ENCODE measurements around the gene BRAP.
A peak's percentile ranks its signal among the peaks of the same experiment; 100 is the strongest.
"Not testable (repeated sequence)": the region's sequence is repeated elsewhere in the genome, so short reads cannot be mapped to it uniquely, and the experiment has no call there.

Gene BRAP

DNA sequence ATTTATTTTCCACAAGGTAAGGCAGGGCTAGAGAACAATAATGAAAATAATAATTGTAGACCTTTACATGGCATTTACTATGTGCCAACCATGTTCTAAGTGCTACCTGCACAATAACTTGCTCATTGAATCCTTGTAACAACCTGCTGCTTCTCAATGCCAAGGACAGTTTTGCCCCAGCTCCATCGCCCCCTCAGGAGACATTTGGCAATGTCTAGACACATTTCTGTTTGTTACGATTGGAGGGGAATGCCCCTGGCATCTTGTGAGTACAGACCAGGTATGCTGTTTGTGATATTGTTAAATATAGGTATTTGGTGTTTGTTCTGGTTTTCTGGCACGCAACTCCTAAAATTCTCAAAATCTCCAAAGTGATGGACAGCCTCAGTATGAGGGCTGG is 78.5 kb downstream of the BRAP start:
- Mint-ChIP-seq H3K27me3 (no peaks in the 10 kb centered on the region), H3K27ac (no peak overlapping the region), H3K36me3 (no peaks in the 10 kb centered on the region), H3K9me3 (no peaks in the 10 kb centered on the region), H3K4me1 (no peaks in the 10 kb centered on the region), H3K4me3 (no peak overlapping the region)
- no peak for DNase-seq (ENCODE audit: low spot score in 2 of 2)
- ATAC-seq (ENCODE audit: low read depth): peak; percentile 43

DNA sequence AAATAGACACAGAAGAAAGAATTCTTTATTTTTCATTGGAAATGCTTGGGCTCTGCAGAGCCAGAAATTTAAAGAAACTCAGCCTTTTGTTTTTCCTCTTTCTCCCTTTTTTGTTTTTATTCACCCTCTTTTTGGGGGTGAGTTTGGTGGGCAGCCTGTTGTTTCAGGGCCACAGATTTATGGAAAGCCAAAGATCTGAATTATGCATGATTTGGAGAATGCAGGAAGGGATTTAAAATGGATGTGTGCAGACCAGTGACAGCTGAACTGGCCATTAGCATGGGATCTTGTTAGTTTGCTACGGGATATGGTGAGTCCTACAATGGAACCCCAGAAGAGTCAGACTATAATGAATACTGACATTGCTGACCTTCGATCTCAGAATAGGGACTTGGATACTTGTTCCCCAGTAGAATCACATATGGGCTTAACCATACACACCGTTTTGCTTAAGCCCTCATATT is 79.0 kb downstream of the BRAP start:
- Mint-ChIP-seq H3K27ac (no peak overlapping the region), H3K4me3 (no peak overlapping the region), H3K9me3 (no peaks in the 10 kb centered on the region), H3K4me1 (no peaks in the 10 kb centered on the region), H3K36me3 (no peaks in the 10 kb centered on the region), H3K27me3 (no peaks in the 10 kb centered on the region)
- DNase-seq (ENCODE audit: low spot score in 2 of 2) (no peak), ATAC-seq (ENCODE audit: low read depth) (no peak)

GRCh38 chr12:111605911-111606766 is 79.6 kb downstream of the BRAP start:
- ATAC-seq (ENCODE audit: low read depth) (no peak), DNase-seq (ENCODE audit: low spot score in 2 of 2) (no peak)
- H3K4me1 Mint-ChIP-seq: no peaks in the 10 kb centered on the region
- no peaks in the 10 kb centered on the region for H3K9me3 Mint-ChIP-seq
- no peak overlapping the region for H3K4me3 Mint-ChIP-seq
- no peak overlapping the region for H3K27ac Mint-ChIP-seq
- no peaks in the 10 kb centered on the region for H3K27me3 Mint-ChIP-seq
- no peaks in the 10 kb centered on the region for H3K36me3 Mint-ChIP-seq

DNA sequence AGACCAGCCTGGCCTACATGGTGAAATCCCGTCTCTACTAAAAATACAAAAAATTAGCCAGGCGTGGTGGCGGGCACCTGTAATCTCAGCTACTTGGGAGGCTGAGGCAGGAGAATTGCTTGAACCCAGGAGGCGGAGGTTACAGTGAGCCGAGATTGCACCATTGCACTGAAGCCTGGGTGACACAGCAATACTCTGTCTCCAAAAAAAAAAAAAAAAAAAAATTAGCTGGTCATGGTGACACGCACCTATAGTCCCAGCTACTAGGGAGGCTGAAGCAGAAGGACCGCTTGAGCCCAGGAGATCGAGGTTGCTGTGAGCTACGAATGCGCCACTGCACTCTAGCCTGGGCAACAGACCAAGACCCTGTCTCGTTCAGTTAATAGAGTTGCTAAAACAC is 82.9 kb downstream of the BRAP start:
- not testable (repeated sequence) for H3K9me3 Mint-ChIP-seq; H3K27me3 Mint-ChIP-seq; H3K27ac Mint-ChIP-seq; ATAC-seq (ENCODE audit: low read depth); H3K36me3 Mint-ChIP-seq; H3K4me1 Mint-ChIP-seq; DNase-seq (ENCODE audit: low spot score in 2 of 2); H3K4me3 Mint-ChIP-seq

DNA sequence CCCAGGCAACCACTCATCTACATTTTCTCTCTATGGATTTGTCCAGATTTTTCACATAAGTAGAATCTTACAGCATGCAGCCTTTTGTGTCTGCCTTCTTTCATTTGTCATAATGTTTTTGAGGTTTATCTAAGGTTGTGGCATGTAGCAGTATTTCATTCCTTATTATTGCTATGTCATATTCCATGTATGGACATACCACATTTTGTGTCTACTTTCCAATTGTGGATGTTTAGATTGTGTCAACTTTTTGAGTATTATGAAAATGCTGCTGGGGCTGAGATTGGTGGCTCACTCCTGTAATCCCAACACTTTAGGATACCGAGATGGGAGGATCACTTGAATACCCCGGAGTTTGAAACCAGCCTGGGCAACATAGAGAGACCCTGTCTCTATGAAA is 83.4 kb downstream of the BRAP start:
- H3K9me3 Mint-ChIP-seq: no peaks in the 10 kb centered on the region
- DNase-seq (ENCODE audit: low spot score in 2 of 2): no peak
- H3K4me3 Mint-ChIP-seq: no peak overlapping the region
- H3K27ac Mint-ChIP-seq: no peak overlapping the region
- no peaks in the 10 kb centered on the region for H3K36me3 Mint-ChIP-seq
- H3K4me1 Mint-ChIP-seq: peaks cover 9% of the 10 kb centered on the region
- no peaks in the 10 kb centered on the region for H3K27me3 Mint-ChIP-seq
- ATAC-seq (ENCODE audit: low read depth): no peak

GRCh38 chr12:111600986-111601385 is 84.8 kb downstream of the BRAP start:
- not testable (repeated sequence) for H3K27me3 Mint-ChIP-seq; H3K9me3 Mint-ChIP-seq; ATAC-seq (ENCODE audit: low read depth); H3K4me3 Mint-ChIP-seq; H3K36me3 Mint-ChIP-seq; H3K27ac Mint-ChIP-seq; DNase-seq (ENCODE audit: low spot score in 2 of 2)
- H3K4me1 Mint-ChIP-seq: peaks cover 15% of the 10 kb centered on the region

GRCh38 chr12:111600205-111600642 is 85.5 kb downstream of the BRAP start:
- Mint-ChIP-seq H3K4me3 (peak overlapping the region; percentile 88), H3K36me3 (no peaks in the 10 kb centered on the region), H3K9me3 (no peaks in the 10 kb centered on the region), H3K4me1 (peaks cover 15% of the 10 kb centered on the region), H3K27ac (peak overlapping the region; percentile 89), H3K27me3 (no peaks in the 10 kb centered on the region)
- DNase-seq (ENCODE audit: low spot score in 2 of 2) (no peak), ATAC-seq (ENCODE audit: low read depth) (no peak)

DNA sequence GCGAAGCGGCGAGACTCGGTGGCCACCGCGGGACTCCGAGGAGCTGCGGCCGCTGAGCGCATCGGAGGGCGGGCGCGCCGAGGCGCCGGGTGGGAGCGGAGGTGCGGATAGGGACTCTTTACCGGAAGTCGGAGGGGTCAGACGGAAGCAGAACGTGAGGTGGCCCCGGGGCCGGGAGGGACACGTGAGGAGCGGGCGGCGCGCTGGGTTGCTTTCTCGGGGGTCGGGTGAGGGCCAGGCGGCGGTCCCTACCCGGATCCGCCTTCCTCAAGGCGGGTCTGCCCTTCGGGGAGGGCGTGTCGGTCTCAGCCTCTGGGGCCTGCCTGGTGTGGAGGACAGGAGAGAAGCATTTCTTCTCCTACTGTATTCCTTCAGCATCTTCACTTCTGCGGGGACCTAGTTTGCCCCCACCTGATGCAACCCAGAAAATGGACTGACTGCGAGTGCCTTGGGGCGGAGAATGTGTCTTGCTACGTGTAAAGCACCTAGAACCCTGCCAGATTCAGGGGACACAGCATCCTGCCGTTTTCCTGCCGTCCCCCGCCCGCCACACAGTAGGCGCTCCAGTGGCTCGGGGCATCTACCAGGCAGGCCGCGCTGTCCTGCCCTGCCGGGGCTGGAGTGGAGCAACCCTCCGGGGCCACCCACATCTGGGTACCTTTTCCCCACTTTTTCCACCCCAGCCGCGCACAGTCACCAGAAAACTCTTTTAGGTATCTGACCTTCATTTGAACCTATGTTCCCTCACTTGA is 86.1 kb downstream of the BRAP start:
- Mint-ChIP-seq H3K27ac (peak overlapping the region; percentile 89), H3K36me3 (no peaks in the 10 kb centered on the region), H3K4me3 (peak overlapping the region; percentile 88), H3K4me1 (peaks cover 20% of the 10 kb centered on the region), H3K9me3 (no peaks in the 10 kb centered on the region), H3K27me3 (no peaks in the 10 kb centered on the region)
- peak; percentile 90 to 97 for DNase-seq (ENCODE audit: low spot score in 2 of 2)
- ATAC-seq (ENCODE audit: low read depth): peak; percentile 81

GRCh38 chr12:111598637-111599452 is 86.9 kb downstream of the BRAP start, which contains the start of gene ATXN2:
TSS of gene ATXN2 (minus strand) at chr12:111599315. CDS start at chr12:111599034, 281 bp downstream.
- Mint-ChIP-seq H3K4me3 (peak within 1 kb of the TSS; percentile 92), H3K4me1 (peaks cover 23% of the 10 kb centered on the region), H3K9me3 (no peaks in the 10 kb centered on the region), H3K27me3 (no peaks in the 10 kb centered on the region), H3K27ac (peak within 1 kb of the TSS; percentile 89), H3K36me3 (no peaks in the 10 kb centered on the region)
- DNase-seq (ENCODE audit: low spot score in 2 of 2): peak in 1 of 2 donors; percentile 1
- peak; percentile 69 for ATAC-seq (ENCODE audit: low read depth)

GRCh38 chr12:111597831-111598636 is 87.7 kb downstream of the BRAP start:
- Mint-ChIP-seq H3K36me3 (no peaks in the 10 kb centered on the region), H3K27ac (peak overlapping the region; percentile 69), H3K4me3 (peak overlapping the region; percentile 92), H3K27me3 (no peaks in the 10 kb centered on the region), H3K9me3 (no peaks in the 10 kb centered on the region), H3K4me1 (peaks cover 24% of the 10 kb centered on the region)
- no peak for ATAC-seq (ENCODE audit: low read depth)
- DNase-seq (ENCODE audit: low spot score in 2 of 2): peak; percentile 4 to 39

DNA sequence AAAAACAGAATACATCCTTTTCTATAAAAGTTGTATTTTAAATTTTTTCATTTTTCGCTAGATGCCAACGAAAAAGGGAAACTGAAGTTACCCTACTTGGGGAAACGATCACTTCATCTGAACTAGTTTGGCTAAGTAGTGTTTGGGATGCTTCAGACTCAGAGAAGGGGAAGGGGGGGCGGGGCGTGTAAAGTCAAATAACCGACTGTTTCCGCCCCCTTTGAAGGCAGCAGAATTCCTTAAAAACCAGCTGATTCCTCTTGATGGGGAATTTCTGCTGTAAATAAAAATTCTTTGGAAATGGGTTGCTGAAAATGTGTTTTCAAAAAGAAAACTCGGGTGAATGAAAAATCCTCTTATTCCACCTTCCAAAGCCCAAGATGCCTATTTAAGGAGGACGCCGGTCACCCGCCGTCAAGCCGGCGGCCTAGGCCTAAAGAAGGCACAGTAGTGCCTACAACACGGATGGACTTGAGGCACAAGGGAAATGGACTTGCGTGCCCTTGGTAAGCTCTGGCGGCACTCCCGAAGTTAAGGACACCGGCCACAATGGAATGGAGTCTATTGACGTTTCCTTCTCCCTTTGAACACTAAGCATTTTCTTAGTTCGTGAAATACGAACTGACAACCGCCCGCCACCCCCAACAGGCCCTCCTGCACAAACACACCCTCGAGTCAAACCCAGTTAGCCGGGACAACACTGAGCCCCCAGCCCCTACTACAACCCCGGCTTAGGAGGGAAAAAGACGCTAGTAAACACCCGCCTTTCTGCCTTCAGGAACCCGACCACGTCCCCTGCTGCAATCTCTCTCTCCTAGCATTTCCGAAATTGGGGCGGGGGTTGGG is 88.5 kb downstream of the BRAP start:
- Mint-ChIP-seq H3K27ac (peak overlapping the region; percentile 69), H3K4me1 (peaks cover 24% of the 10 kb centered on the region)
- ATAC-seq (ENCODE audit: low read depth): no peak

GRCh38 chr12:111595341-111595835 is 90.4 kb downstream of the BRAP start:
- not testable (repeated sequence) for ATAC-seq (ENCODE audit: low read depth); H3K27me3 Mint-ChIP-seq; H3K27ac Mint-ChIP-seq; H3K9me3 Mint-ChIP-seq; H3K4me3 Mint-ChIP-seq; H3K36me3 Mint-ChIP-seq; DNase-seq (ENCODE audit: low spot score in 2 of 2)
- H3K4me1 Mint-ChIP-seq: peaks cover 24% of the 10 kb centered on the region

More for the DNA sequence above, 88.5 kb downstream of the BRAP start:
- DNase-seq (ENCODE audit: low spot score in 2 of 2): peak in 1 of 2 donors; percentile 1
- H3K27me3 Mint-ChIP-seq: no peaks in the 10 kb centered on the region
- H3K9me3 Mint-ChIP-seq: no peaks in the 10 kb centered on the region
- no peaks in the 10 kb centered on the region for H3K36me3 Mint-ChIP-seq
- peak overlapping the region; percentile 92 for H3K4me3 Mint-ChIP-seq

All from memory B cell (primary cell).